GM18499 (cell line): ENCODE results near the gene FEM1B.
"Not testable (repeated sequence)": the region's sequence is repeated elsewhere in the genome, so short reads cannot be mapped to it uniquely, and the experiment has no call there.

ENCODE experiments used
- ATAC-seq: cut with Tn5 transposase; IDR thresholded peaks from one replicate; pipeline ENCODE4 v1.9.1; 2021; ENCODE audit warnings: moderate number of reproducible peaks; ENCODE audit not compliant: insufficient read depth, unreplicated experiment

The FEM1B gene

GRCh38 chr15:68277603-68278344 lies at the start of gene FEM1B:
Gene FEM1B, plus strand, starts transcription at chr15:68277745. Its CDS starts 673 bp downstream, at chr15:68278418.
- ATAC-seq: peak; percentile 37

GRCh38 chr15:68228143-68228970 lies 49.2 kb upstream of the FEM1B start:
- ATAC-seq: no peak

- ATAC-seq: no peak
Measured at GRCh38 chr15:68228971-68229385, 48.6 kb upstream of the FEM1B start.

GRCh38 chr15:68229386-68230156 lies 48.0 kb upstream of the FEM1B start, which contains the start of gene CLN6:
Gene CLN6, minus strand, starts transcription at chr15:68229728. Its CDS starts 144 bp downstream, at chr15:68229584.
- ATAC-seq: no peak

- ATAC-seq: no peak
Measured at GRCh38 chr15:68230157-68231100, 47.1 kb upstream of the FEM1B start.

GRCh38 chr15:68231102-68231818 lies 46.3 kb upstream of the FEM1B start:
- ATAC-seq: no peak

GRCh38 chr15:68232449-68232848 lies 45.1 kb upstream of the FEM1B start:
- no peak for ATAC-seq

- no peak for ATAC-seq
Measured at GRCh38 chr15:68232937-68233336, 44.6 kb upstream of the FEM1B start.

- ATAC-seq: no peak
Measured at GRCh38 chr15:68234060-68234459, 43.5 kb upstream of the FEM1B start.

- ATAC-seq: not testable (repeated sequence)
Measured at GRCh38 chr15:68234520-68234919, 43.0 kb upstream of the FEM1B start.

GRCh38 chr15:68235022-68235421 lies 42.5 kb upstream of the FEM1B start:
- ATAC-seq: no peak

GRCh38 chr15:68239025-68239424 lies 38.5 kb upstream of the FEM1B start:
- no peak for ATAC-seq

GRCh38 chr15:68241088-68241935 lies 36.2 kb upstream of the FEM1B start:
- no peak for ATAC-seq

- ATAC-seq: no peak
Measured at GRCh38 chr15:68244235-68244634, 33.3 kb upstream of the FEM1B start.

- ATAC-seq: no peak
Measured at GRCh38 chr15:68249058-68249713, 28.4 kb upstream of the FEM1B start.

GRCh38 chr15:68252925-68253534 lies 24.5 kb upstream of the FEM1B start:
- no peak for ATAC-seq
